Transverse colon (tissue), 3 donors: ENCODE data around the gene KLF11.

Experiments used
- POLR2A ChIP-seq: fragments of 450-650 bp; IDR thresholded peaks from one replicate; pipeline ENCODE4 v1.6.1; 2016; ENCODE audit warnings: antibody characterized with exemption, mild to moderate bottlenecking, moderate library complexity
- POLR2AphosphoS5 ChIP-seq, 3 donors: sonication (generic); formaldehyde crosslinking; IDR thresholded peaks; one replicate each; pipeline ENCODE4 v1.6.1; 2016; ENCODE audit warnings: antibody characterized with exemption in 3 of 3

GRCh38 chr2:10053351-10053750, 10.0 kb downstream of the KLF11 start:
- TF ChIP-seq POLR2A (no peak), POLR2AphosphoS5 (IDR thresholded peaks at IDR 0.05) (no peak)
